ENCODE measurements around the gene SLC6A6. TPM values are rescaled to one million over a fixed set of nuclear protein-coding genes. Genes with fewer than 3 reads are reported as not detected.

The SLC6A6 gene
- total RNA-seq, 1 experiment from 2014 or later, result 211 TPM

DNA sequence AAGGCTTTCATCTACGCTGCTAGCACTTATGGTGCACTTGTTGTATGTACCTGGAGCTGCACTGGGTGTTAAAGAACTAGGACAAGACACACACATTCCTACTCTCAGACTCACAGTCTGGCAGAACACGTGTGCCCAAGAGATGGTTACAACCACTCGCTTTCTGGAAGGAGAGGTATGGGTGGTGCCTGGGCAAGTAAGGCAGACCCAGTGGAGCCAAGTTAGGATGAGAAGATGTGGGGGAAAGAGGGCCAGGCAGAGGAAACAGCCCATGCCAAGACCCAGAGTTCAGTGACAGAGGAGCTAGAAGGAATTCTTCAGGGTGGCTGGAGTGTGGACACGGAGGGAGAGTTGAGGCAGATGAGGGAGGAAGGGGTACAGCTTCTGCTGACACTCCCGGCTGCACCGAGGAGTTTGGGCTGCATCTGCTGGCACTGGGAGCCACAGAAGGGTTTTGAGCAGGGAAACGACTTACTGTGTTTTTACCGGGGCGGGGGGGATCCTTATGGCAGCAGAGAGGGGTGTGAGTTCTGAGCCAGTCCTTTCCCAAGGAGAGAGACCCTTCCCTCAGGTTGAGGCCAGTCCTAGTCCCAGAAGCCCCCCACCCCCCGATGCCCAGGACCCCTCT is 78.7 kb downstream of the SLC6A6 start (continued):
- TF ChIP-seq, protein P1, sequence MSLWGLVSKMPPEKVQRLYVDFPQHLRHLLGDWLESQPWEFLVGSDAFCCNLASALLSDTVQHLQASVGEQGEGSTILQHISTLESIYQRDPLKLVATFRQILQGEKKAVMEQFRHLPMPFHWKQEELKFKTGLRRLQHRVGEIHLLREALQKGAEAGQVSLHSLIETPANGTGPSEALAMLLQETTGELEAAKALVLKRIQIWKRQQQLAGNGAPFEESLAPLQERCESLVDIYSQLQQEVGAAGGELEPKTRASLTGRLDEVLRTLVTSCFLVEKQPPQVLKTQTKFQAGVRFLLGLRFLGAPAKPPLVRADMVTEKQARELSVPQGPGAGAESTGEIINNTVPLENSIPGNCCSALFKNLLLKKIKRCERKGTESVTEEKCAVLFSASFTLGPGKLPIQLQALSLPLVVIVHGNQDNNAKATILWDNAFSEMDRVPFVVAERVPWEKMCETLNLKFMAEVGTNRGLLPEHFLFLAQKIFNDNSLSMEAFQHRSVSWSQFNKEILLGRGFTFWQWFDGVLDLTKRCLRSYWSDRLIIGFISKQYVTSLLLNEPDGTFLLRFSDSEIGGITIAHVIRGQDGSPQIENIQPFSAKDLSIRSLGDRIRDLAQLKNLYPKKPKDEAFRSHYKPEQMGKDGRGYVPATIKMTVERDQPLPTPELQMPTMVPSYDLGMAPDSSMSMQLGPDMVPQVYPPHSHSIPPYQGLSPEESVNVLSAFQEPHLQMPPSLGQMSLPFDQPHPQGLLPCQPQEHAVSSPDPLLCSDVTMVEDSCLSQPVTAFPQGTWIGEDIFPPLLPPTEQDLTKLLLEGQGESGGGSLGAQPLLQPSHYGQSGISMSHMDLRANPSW (CRISPR knock-in tag; conservative IDR thresholded peaks at IDR 0.05; ENCODE audit: low read depth), result no peak
- no peak for TF ChIP-seq ZNF121 (CRISPR knock-in tag; IDR thresholded peaks at IDR 0.05)

DNA sequence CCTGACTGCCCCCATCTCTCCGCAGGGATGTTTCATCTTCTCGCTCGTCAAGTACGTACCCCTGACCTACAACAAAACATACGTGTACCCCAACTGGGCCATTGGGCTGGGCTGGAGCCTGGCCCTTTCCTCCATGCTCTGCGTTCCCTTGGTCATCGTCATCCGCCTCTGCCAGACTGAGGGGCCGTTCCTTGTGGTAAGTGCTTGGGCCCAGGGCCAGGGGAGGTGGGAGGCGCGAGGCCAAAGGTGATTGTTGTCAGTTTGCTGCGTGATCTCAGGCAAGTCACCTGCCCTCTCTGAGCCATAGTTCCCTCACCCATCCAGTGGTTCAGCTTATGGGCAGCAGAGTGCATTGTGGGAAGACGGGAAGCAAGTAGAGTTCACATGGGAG is 79.2 kb downstream of the SLC6A6 start:
- TF ChIP-seq ZNF396 (CRISPR knock-in tag; IDR thresholded peaks at IDR 0.05; ENCODE audit: borderline replicate concordance) (no peak), KAT7 (CRISPR knock-in tag; IDR thresholded peaks at IDR 0.05; ENCODE audit: borderline replicate concordance) (no peak), ETV6 (CRISPR knock-in tag; IDR thresholded peaks at IDR 0.05) (no peak), TEAD4 (CRISPR knock-in tag; IDR thresholded peaks at IDR 0.05) (no peak), ZNF423 (CRISPR knock-in tag; IDR thresholded peaks at IDR 0.05) (no peak), JUN (CRISPR knock-in tag; IDR thresholded peaks at IDR 0.05) (no peak), NR3C1 (CRISPR knock-in tag; conservative IDR thresholded peaks at IDR 0.05; ENCODE audit: low read depth) (no peak), GABPB1 (CRISPR knock-in tag; IDR thresholded peaks at IDR 0.05) (no peak)
- TF ChIP-seq, protein P2, sequence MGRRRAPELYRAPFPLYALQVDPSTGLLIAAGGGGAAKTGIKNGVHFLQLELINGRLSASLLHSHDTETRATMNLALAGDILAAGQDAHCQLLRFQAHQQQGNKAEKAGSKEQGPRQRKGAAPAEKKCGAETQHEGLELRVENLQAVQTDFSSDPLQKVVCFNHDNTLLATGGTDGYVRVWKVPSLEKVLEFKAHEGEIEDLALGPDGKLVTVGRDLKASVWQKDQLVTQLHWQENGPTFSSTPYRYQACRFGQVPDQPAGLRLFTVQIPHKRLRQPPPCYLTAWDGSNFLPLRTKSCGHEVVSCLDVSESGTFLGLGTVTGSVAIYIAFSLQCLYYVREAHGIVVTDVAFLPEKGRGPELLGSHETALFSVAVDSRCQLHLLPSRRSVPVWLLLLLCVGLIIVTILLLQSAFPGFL (CRISPR knock-in tag; IDR thresholded peaks at IDR 0.05; ENCODE audit: borderline replicate concordance), result no peak
- TF ChIP-seq, protein P3, sequence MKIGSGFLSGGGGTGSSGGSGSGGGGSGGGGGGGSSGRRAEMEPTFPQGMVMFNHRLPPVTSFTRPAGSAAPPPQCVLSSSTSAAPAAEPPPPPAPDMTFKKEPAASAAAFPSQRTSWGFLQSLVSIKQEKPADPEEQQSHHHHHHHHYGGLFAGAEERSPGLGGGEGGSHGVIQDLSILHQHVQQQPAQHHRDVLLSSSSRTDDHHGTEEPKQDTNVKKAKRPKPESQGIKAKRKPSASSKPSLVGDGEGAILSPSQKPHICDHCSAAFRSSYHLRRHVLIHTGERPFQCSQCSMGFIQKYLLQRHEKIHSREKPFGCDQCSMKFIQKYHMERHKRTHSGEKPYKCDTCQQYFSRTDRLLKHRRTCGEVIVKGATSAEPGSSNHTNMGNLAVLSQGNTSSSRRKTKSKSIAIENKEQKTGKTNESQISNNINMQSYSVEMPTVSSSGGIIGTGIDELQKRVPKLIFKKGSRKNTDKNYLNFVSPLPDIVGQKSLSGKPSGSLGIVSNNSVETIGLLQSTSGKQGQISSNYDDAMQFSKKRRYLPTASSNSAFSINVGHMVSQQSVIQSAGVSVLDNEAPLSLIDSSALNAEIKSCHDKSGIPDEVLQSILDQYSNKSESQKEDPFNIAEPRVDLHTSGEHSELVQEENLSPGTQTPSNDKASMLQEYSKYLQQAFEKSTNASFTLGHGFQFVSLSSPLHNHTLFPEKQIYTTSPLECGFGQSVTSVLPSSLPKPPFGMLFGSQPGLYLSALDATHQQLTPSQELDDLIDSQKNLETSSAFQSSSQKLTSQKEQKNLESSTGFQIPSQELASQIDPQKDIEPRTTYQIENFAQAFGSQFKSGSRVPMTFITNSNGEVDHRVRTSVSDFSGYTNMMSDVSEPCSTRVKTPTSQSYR (CRISPR knock-in tag; IDR thresholded peaks at IDR 0.05), result no peak
- TF ChIP-seq, protein P4, sequence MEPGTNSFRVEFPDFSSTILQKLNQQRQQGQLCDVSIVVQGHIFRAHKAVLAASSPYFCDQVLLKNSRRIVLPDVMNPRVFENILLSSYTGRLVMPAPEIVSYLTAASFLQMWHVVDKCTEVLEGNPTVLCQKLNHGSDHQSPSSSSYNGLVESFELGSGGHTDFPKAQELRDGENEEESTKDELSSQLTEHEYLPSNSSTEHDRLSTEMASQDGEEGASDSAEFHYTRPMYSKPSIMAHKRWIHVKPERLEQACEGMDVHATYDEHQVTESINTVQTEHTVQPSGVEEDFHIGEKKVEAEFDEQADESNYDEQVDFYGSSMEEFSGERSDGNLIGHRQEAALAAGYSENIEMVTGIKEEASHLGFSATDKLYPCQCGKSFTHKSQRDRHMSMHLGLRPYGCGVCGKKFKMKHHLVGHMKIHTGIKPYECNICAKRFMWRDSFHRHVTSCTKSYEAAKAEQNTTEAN (CRISPR knock-in tag; IDR thresholded peaks at IDR 0.05), result no peak
- ChIA-PET POLR2A (no interaction called here), CTCF (interaction anchor here (2.2 kb wide), 1 partner anchor 278 kb away, joined by 6 read pairs; no protein-coding TSS in a partner anchor)

DNA sequence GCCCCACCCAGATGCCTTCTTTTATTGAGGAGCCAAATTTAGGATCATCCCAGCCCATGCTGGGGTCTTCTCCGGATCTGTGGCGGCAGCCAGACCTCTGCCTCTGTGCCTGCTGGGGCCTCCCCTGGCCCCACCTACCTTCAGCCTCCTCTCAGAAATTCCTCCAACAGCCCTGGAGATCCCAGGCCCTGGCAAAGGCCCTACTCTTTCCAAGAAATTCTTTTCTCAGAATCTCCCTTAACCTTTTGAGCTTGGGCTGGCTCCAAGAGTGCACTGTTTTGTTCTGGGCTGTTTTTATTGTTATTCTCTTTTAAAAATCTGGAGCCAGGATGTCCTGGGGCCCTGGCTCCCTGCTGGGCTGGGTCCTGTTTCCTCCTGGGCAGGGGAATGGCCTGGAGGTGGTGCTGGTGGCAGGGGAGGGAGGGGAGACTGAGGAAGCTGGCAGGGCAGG is 79.9 kb downstream of the SLC6A6 start:
- no peak for DNase-seq (ENCODE audit: low spot score)
- H3K9me3 Mint-ChIP-seq, result no peaks in the 10 kb centered on the region
- CTCF ChIA-PET, result interaction anchor here (0.9 to 2.2 kb wide), 4 partner anchors 13 to 279 kb away, joined by 3 to 6 read pairs (median 4); no protein-coding TSS in a partner anchor
- no peaks in the 10 kb centered on the region for H3K27me3 Mint-ChIP-seq (ENCODE audit: low read depth)
- H3K4me3 Mint-ChIP-seq, result no peak overlapping the region
- TF ChIP-seq ETV6 (CRISPR knock-in tag; IDR thresholded peaks at IDR 0.05), result no peak
- TF ChIP-seq, protein P5, sequence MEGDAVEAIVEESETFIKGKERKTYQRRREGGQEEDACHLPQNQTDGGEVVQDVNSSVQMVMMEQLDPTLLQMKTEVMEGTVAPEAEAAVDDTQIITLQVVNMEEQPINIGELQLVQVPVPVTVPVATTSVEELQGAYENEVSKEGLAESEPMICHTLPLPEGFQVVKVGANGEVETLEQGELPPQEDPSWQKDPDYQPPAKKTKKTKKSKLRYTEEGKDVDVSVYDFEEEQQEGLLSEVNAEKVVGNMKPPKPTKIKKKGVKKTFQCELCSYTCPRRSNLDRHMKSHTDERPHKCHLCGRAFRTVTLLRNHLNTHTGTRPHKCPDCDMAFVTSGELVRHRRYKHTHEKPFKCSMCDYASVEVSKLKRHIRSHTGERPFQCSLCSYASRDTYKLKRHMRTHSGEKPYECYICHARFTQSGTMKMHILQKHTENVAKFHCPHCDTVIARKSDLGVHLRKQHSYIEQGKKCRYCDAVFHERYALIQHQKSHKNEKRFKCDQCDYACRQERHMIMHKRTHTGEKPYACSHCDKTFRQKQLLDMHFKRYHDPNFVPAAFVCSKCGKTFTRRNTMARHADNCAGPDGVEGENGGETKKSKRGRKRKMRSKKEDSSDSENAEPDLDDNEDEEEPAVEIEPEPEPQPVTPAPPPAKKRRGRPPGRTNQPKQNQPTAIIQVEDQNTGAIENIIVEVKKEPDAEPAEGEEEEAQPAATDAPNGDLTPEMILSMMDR (IDR thresholded peaks at IDR 0.05), result no peak
- TF ChIP-seq ZNF423 (CRISPR knock-in tag; IDR thresholded peaks at IDR 0.05), result peak; percentile 46; the same call in 1 of the 2 replicates
- no peak for TF ChIP-seq ZNF317 (CRISPR knock-in tag; IDR thresholded peaks at IDR 0.05; ENCODE audit: borderline replicate concordance, low read depth)
- TF ChIP-seq, protein P6, sequence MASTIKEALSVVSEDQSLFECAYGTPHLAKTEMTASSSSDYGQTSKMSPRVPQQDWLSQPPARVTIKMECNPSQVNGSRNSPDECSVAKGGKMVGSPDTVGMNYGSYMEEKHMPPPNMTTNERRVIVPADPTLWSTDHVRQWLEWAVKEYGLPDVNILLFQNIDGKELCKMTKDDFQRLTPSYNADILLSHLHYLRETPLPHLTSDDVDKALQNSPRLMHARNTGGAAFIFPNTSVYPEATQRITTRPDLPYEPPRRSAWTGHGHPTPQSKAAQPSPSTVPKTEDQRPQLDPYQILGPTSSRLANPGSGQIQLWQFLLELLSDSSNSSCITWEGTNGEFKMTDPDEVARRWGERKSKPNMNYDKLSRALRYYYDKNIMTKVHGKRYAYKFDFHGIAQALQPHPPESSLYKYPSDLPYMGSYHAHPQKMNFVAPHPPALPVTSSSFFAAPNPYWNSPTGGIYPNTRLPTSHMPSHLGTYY (CRISPR knock-in tag; IDR thresholded peaks at IDR 0.05), result no peak
- peak; percentile 27 for ATAC-seq
- H3K4me1 Mint-ChIP-seq, result peaks cover 11% of the 10 kb centered on the region
- peaks cover 76% of the 10 kb centered on the region for H3K36me3 Mint-ChIP-seq
- POLR2A ChIA-PET, result no interaction called here
- no peak overlapping the region; the same call in 1 of the 2 replicates for H3K27ac Mint-ChIP-seq

More for the DNA sequence above, 79.2 kb downstream of the SLC6A6 start:
- ATAC-seq, result no peak
- Mint-ChIP-seq H3K36me3 (peaks cover 78% of the 10 kb centered on the region), H3K4me3 (no peak overlapping the region), H3K9me3 (no peaks in the 10 kb centered on the region), H3K27ac (peak overlapping the region; percentile 43), H3K4me1 (peaks cover 11% of the 10 kb centered on the region), H3K27me3 (ENCODE audit: low read depth) (no peaks in the 10 kb centered on the region)
- DNase-seq (ENCODE audit: low spot score), result no peak
